ENCODE data around the gene FXYD2. TPM values are rescaled to one million over a fixed set of nuclear protein-coding genes. Genes with fewer than 3 reads are reported as not detected.

FXYD2 gene
- total and polyA plus RNA-seq, 2 of the 13 experiments (the other 11 are each of a cell fraction or from before 2014, with no cell fraction given), result 45.9 to 106 TPM

DNA sequence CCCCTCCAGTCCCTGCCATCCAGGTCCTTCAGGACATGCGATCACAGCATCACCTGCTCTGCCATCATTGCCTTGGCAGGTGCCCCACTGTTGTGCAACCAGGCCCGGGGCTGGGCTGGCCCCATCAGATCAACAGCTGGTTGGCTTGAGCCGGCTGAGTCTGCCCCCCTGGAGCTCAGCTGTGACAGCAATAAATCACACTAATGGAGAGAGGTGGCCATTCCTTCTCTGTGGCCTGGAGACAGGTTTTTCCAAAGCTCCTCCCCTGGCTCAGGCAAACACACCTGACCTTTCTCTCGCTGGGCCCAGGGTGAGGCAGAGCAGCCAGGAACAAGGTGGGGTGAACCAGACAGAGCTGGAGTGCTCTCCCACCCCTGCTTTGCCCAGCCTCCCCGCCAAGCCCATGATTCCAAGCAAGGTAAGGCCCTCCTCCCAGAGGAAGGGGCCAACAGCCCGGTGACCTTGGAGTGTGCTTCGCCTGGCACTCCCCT lies 8.9 kb upstream of the FXYD2 start (continued):
- TF ChIP-seq SPEN (CRISPR knock-in tag; IDR thresholded peaks at IDR 0.05; ENCODE audit: low read depth), result no peak
- TF ChIP-seq CC2D1A (CRISPR knock-in tag; IDR thresholded peaks at IDR 0.05), result no peak

DNA sequence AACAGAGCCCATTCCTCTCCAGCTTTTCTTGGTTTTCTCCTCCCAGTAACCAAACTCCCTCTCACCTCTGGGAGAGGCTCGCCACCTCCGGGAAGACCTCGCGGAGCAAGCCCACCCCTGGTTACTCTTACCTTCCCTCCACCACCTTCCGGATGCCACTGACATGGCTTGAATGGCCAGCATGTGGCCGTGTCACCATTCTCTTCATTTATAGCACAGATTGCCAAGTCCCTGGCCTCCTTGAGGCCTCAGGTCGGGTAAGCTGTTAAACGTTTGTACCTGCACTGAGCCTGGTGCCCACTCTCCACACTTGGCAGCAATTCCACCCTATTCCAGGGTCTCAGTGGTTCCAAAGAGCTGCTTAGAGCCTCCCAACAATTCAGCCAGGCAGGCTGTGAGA lies 8.0 kb upstream of the FXYD2 start:
- intact Hi-C loops (cut with micrococcal nuclease; ENCODE audit: unreplicated experiment) (no loop called here), in situ Hi-C loops (cut with HindIII; ENCODE audit: extremely low pct_ligation_motif_present, low pct_unique_long_range_greater_than_20kb) (loop anchor here (10.0 kb wide), 1 partner anchor 222 kb away; no protein-coding TSS in a partner anchor)
- no TSS peak for BruUV-seq (replicated peaks)
- H3K4me3 ChIP-seq (replicated peaks in 1 of 3; ENCODE audit: insufficient read depth in 1 of 3, low read depth in 2 of 3, low read length in 3 of 3), result no peak overlapping the region
- ATAC-seq (no peak), FAIRE-seq (no peak), DNase-seq (ENCODE audit: low spot score) (no peak)
- no peaks in the 10 kb centered on the region for H4K20me1 ChIP-seq (ENCODE audit: insufficient read depth, low read length)
- WGBS (ENCODE audit: low lambda C conversion rate), result 63% methylated on average over 8 of the region's 8 CpGs
- H2AFZ ChIP-seq (ENCODE audit: low read length), result no peak overlapping the region
- no peaks in the 10 kb centered on the region for H3K36me3 ChIP-seq (replicated peaks in 1 of 2; ENCODE audit: control insufficient read depth in 1 of 2, insufficient read depth in 2 of 2, low read length in 2 of 2)
- H3K9ac ChIP-seq (ENCODE audit: insufficient read depth, low read depth, low read length), result no peak overlapping the region
- CTCF ChIA-PET (ENCODE audit: low intra/inter-chr PET ratio, low total read pairs), result no interaction called here
- H3K79me2 ChIP-seq (ENCODE audit: insufficient read depth, low read length), result no peaks in the 10 kb centered on the region
- peaks cover 8 to 42% of the 10 kb centered on the region in 2 experiments; a peak in 4 of 5 replicates for H3K27me3 ChIP-seq (ENCODE audit: control insufficient read depth in 1 of 2, insufficient read depth in 2 of 2, low read length in 2 of 2)
- no peak overlapping the region for H3K27ac ChIP-seq (ENCODE audit: extremely low read length, insufficient read depth, low read length)
- peaks cover 60% of the 10 kb centered on the region for H3K4me1 ChIP-seq (ENCODE audit: insufficient read depth, low read length)
- TF ChIP-seq ZBTB14 (CRISPR knock-in tag; IDR thresholded peaks at IDR 0.05), result no peak
- TF ChIP-seq ZNF282 (IDR thresholded peaks at IDR 0.05; ENCODE audit: partially characterized antibody), result no peak
- TF ChIP-seq ATF3 (CRISPR knock-in tag; IDR thresholded peaks at IDR 0.05), result no peak
- TF ChIP-seq SMC3 (IDR thresholded peaks at IDR 0.05; ENCODE audit: low read length), result no peak
- POLR2A ChIA-PET, result no interaction called here
- H3K4me2 ChIP-seq (ENCODE audit: low read depth, low read length), result no peak overlapping the region
- H3K9me3 ChIP-seq (ENCODE audit: low read length), result no peaks in the 10 kb centered on the region

Measured in HepG2 (cell line).